K562 (cell line): ENCODE measurements around the gene MTG2. TPM values are rescaled to one million over a fixed set of nuclear protein-coding genes. Genes with fewer than 3 reads are reported as not detected.

ENCODE experiments used
- ATAC-seq: fragments of 200-7000 bp; cut with Tn5 transposase; 3 replicates; pipeline ENCODE4 v1.9.1; 2020; ENCODE audit warnings: moderate library complexity
- BruUV-seq: library from RNA; stranded (reverse); fragments of 400-500 nt; replicated peaks from 2 replicates; lab custom pipeline; 2021; lab: Mats Ljungman, UMichigan
- CTCF ChIA-PET: fragments of 300-600 bp; formaldehyde crosslinking; extraction: SDS; loops from one replicate; lab custom pipeline; 2021; ENCODE audit warnings: low intra/inter-chr PET ratio; lab: Yijun Ruan, JAX
- POLR2A ChIA-PET: fragments of 300-600, 350-650 bp; sonication (Branson Sonifier 250); formaldehyde crosslinking; extraction: SDS; loops from one replicate; lab custom pipeline; 2021; ENCODE audit warnings: antibody characterized with exemption, inconsistent platforms; lab: Yijun Ruan, JAX
- DNase-seq, 4 experiments: peaks; one replicate each; pipeline versions ENCODE4 v3.0.0 to v3.0.0-alpha.2; 2011 to 2018; ENCODE audit warnings: low spot score in 3 of 4, mixed read lengths in 3 of 4; ENCODE audit errors: extremely low read depth in 1 of 4
- FAIRE-seq: peaks from 2 replicates; lab custom pipeline; 2011; peaks lifted over from hg19 to GRCh38; lab: Jason Lieb, UNC
- H2AFZ ChIP-seq: 2 replicates; pipeline ENCODE4 v1.6.0; 2011; ENCODE audit warnings: low read depth, low read length, control low read depth, inconsistent platforms
- H3K27ac ChIP-seq: fragments of 200-600 bp; 3 replicates; pipeline ENCODE4 v1.8.0; 2011; ENCODE audit warnings: low read depth, mild to moderate bottlenecking, control low read depth, inconsistent platforms, low read length, moderate library complexity, mixed read lengths; ENCODE audit errors: extremely low read depth
- H3K27me3 ChIP-seq, 2 experiments: fragments of 300-600 bp in 1 of 2; 2 replicates in 1 of 2; 3 replicates in 1 of 2; pipeline versions ENCODE4 v1.6.0 to v1.8.0; 2011; ENCODE audit warnings: inconsistent platforms in 2 of 2, low read length in 2 of 2, mild to moderate bottlenecking in 1 of 2, mixed read lengths in 1 of 2, moderate library complexity in 1 of 2; ENCODE audit not compliant: control insufficient read depth in 2 of 2, insufficient read depth in 2 of 2
- H3K36me3 ChIP-seq: fragments of 300-600 bp; 3 replicates; pipeline ENCODE4 v1.8.0; 2011; ENCODE audit warnings: mild to moderate bottlenecking, low read length, inconsistent platforms; ENCODE audit not compliant: control insufficient read depth, insufficient read depth
- H3K4me1 ChIP-seq, 2 experiments: fragments of 200-600 bp in 1 of 2; replicated peaks in 1 of 2; 2 replicates in 1 of 2; 3 replicates in 1 of 2; pipeline versions ENCODE4 v1.5.1 to v1.8.0; 2011; ENCODE audit warnings: inconsistent platforms in 2 of 2, low read length in 2 of 2, mild to moderate bottlenecking in 1 of 2, mixed read lengths in 1 of 2, moderate library complexity in 1 of 2; ENCODE audit not compliant: control insufficient read depth in 2 of 2, insufficient read depth in 2 of 2
- H3K4me2 ChIP-seq: 2 replicates; pipeline ENCODE4 v1.6.1; 2011; ENCODE audit warnings: low read length, control low read depth, inconsistent platforms, mixed read lengths; ENCODE audit not compliant: insufficient read depth
- H3K4me3 ChIP-seq: fragments of 200-600 bp; sonication (generic), shearing (Covaris generic); 2 replicates; pipeline ENCODE4 v1.5.1; 2016; ENCODE audit warnings: control low read depth, inconsistent platforms
- H3K79me2 ChIP-seq: fragments of 200-600 bp; 3 replicates; pipeline ENCODE4 v1.8.0; 2011; ENCODE audit warnings: low read length, inconsistent platforms; ENCODE audit not compliant: control insufficient read depth, insufficient read depth
- H3K9ac ChIP-seq, 2 experiments: 2 replicates each; pipeline versions ENCODE4 v1.6.0 to v1.6.1; 2011; ENCODE audit warnings: low read depth in 2 of 2, low read length in 2 of 2, control low read depth in 1 of 2, inconsistent platforms in 1 of 2, mild to moderate bottlenecking in 1 of 2, mixed read lengths in 1 of 2; ENCODE audit not compliant: insufficient read depth in 1 of 2
- H3K9me1 ChIP-seq: one replicate; pipeline ENCODE4 v1.6.0; 2011; ENCODE audit warnings: inconsistent platforms, mild to moderate bottlenecking, low read length, moderate library complexity; ENCODE audit not compliant: control insufficient read depth, insufficient read depth
- H3K9me3 ChIP-seq: replicated peaks from 2 replicates; pipeline ENCODE4 v1.5.1; 2011; ENCODE audit warnings: low read depth, low read length, inconsistent platforms; ENCODE audit not compliant: control insufficient read depth, insufficient read depth
- H4K20me1 ChIP-seq: replicated peaks from 2 replicates; pipeline ENCODE4 v1.6.1; 2011; ENCODE audit warnings: low read length, inconsistent platforms, mixed read lengths; ENCODE audit not compliant: control insufficient read depth, insufficient read depth
- PHB ChIP-seq: fragments of 250-450 bp; sonication (Bioruptor Pico); IDR thresholded peaks from 2 replicates; pipeline ENCODE4 v1.5.0; 2021
- POLR2AphosphoS5 ChIP-seq: IDR thresholded peaks from 2 replicates; pipeline ENCODE4 v1.6.1; 2011; ENCODE audit warnings: mild to moderate bottlenecking, low read depth, low read length, moderate library complexity; ENCODE audit not compliant: control insufficient read depth, insufficient read depth
- POLR2G ChIP-seq: fragments of 200-400 bp; formaldehyde crosslinking; IDR thresholded peaks from 2 replicates; pipeline ENCODE4 v1.6.1; 2017; ENCODE audit warnings: low read depth, mild to moderate bottlenecking, antibody characterized with exemption, low read length, moderate library complexity
- POU5F1 ChIP-seq: fragments of 150-350 bp; IDR thresholded peaks from 2 replicates; pipeline ENCODE4 v1.6.1; 2014; ENCODE audit warnings: borderline replicate concordance, low read length, low read depth, mild to moderate bottlenecking; ENCODE audit not compliant: partially characterized antibody
- WGBS: fragments of 100-300 bp; shearing (Covaris generic); methylation state at CpG from one replicate; pipeline ENCODE4 v1.1.6; 2016; ENCODE audit warnings: low coverage, mixed read lengths; ENCODE audit not compliant: insufficient coverage; ENCODE audit errors: missing lambda C conversion rate; 5-methylcytosine and 5-hydroxymethylcytosine counted together
- in situ Hi-C: fragments of 300-500 bp; cut with MboI; formaldehyde crosslinking; loops from 4 replicates; pipeline ENCODE4 v1.15.0; 2018; ENCODE audit warnings: inconsistent platforms, mixed read lengths
- intact Hi-C: fragments of 100-400 bp; cut with micrococcal nuclease; formaldehyde crosslinking; loops from 2 replicates; pipeline ENCODE4 v1.14.2; 2022
- polyA plus RNA-seq, 8 experiments: library from polyadenylated mRNA; depleted of rRNA in 4 of 8; stranded (reverse) in 5 of 8; unstranded in 3 of 8; fragments of >200 nt; fragmentation: Nextera tagmentation in 2 of 8; fragmentation: Illumina TruSeq in 1 of 8; extraction: Ambion mirVana in 2 of 8; extraction: Trizol in 1 of 8; gene quantifications; 2 replicates each; pipeline versions ENCODE4 v1.2.1 to v1.2.3, GENCODE V29; 2011 to 2014; ENCODE audit warnings: inconsistent platforms in 1 of 8, missing spikeins in 1 of 8
- total RNA-seq, 7 experiments: library from RNA; depleted of rRNA in 6 of 7; stranded (reverse); fragments of >200 nt in 6 of 7; fragmentation: Illumina TruSeq in 2 of 7; extraction: Trizol in 2 of 7; gene quantifications; 2 replicates each; pipeline versions ENCODE4 v1.2.1 to v1.2.3, GENCODE V29; 2011 to 2021; ENCODE audit warnings: low replicate concordance in 1 of 7
- TF ChIP-seq, protein P1 (sequence below): fragments of 450-650 bp; IDR thresholded peaks from 2 replicates; pipeline ENCODE4 v1.6.1; 2018; ENCODE audit warnings: mild to moderate bottlenecking, low read depth; ENCODE audit not compliant: partially characterized antibody

Gene MTG2
- total and polyA plus RNA-seq, 9 of the 15 experiments (the other 6 are each of a cell fraction or from before 2014, with no cell fraction given): 8.7 to 67.5 (median 44.5) TPM

DNA sequence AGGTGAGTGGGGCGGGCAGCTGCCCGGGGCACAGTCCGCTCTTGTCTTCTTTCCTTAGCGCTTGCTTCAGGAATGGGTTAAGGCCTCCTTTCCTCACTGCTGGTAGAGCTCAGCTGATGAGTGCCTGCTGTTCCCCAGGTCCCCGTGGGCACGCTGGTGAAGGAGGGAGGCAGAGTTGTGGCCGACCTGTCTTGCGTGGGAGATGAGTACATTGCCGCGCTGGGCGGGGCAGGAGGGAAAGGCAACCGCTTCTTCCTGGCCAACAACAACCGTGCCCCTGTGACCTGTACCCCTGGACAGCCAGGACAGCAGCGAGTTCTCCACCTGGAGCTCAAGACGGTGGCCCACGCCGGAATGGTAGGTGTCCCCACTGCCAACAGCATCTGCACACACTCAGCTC lies 15.7 kb downstream of the MTG2 start:
- ChIA-PET POLR2A (interaction anchor here (0.5 to 0.6 kb wide), 2 partner anchors 187 to 309 kb away, joined by 3 read pairs; no protein-coding TSS in a partner anchor), CTCF (no interaction called here)
- intact Hi-C loops (no loop called here), in situ Hi-C loops (no loop called here)
- Histone ChIP-seq H3K9ac (no peak overlapping the region), H3K4me1 (peaks cover 0 to under 1% of the 10 kb centered on the region in 2 experiments; a peak in 1 of 5 replicates), H3K4me3 (no peak overlapping the region), H3K79me2 (no peaks in the 10 kb centered on the region; the same call in 2 of the 3 replicates), H4K20me1 (no peaks in the 10 kb centered on the region), H3K27ac (no peak overlapping the region), H2AFZ (no peak overlapping the region), H3K4me2 (no peak overlapping the region), H3K36me3 (peaks cover 82% of the 10 kb centered on the region; the same call in 2 of the 3 replicates), H3K9me1 (no peaks in the 10 kb centered on the region), H3K9me3 (no peaks in the 10 kb centered on the region), H3K27me3 (no peaks in the 10 kb centered on the region)
- ATAC-seq: no peak
- no TSS peak for BruUV-seq
- TF ChIP-seq, protein P1, sequence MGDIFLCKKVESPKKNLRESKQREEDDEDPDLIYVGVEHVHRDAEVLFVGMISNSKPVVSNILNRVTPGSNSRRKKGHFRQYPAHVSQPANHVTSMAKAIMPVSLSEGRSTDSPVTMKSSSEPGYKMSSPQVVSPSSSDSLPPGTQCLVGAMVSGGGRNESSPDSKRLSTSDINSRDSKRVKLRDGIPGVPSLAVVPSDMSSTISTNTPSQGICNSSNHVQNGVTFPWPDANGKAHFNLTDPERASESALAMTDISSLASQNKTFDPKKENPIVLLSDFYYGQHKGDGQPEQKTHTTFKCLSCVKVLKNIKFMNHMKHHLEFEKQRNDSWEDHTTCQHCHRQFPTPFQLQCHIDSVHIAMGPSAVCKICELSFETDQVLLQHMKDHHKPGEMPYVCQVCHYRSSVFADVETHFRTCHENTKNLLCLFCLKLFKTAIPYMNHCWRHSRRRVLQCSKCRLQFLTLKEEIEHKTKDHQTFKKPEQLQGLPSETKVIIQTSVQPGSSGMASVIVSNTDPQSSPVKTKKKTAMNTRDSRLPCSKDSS: no peak
- TF ChIP-seq POU5F1: no peak
- peak; percentile 22; the same call in 1 of the 2 replicates for TF ChIP-seq POLR2G
- TF ChIP-seq PHB (CRISPR knock-in tag): no peak
- no peak for TF ChIP-seq POLR2AphosphoS5
- DNase-seq: no peak
- 95% methylated on average over 13 of the region's 17 CpGs for WGBS
- FAIRE-seq: no peak
